ENCODE results near the gene NUCB1. TPM values are rescaled to one million over a fixed set of nuclear protein-coding genes. Genes with fewer than 3 reads are reported as not detected.

Gene NUCB1
- total RNA-seq, 1 donor, result 300 TPM

- DNase-seq (ENCODE audit: insufficient read length, low spot score, missing footprints), result peak; percentile 95
- H4K20me1 ChIP-seq (ENCODE audit: insufficient read depth, low read length), result peaks cover 29% of the 10 kb centered on the region
- H3K4me1 ChIP-seq (ENCODE audit: insufficient read depth, low read length), result peaks cover 36% of the 10 kb centered on the region
- peaks cover 19% of the 10 kb centered on the region for H3K36me3 ChIP-seq (ENCODE audit: insufficient read depth, low read length)
- TF ChIP-seq CTCF (IDR thresholded peaks at IDR 0.05; ENCODE audit: extremely low read depth, low read depth, low read length), result no peak
- H3K4me3 ChIP-seq (ENCODE audit: insufficient read depth, low read length), result peak overlapping the region; percentile 54
- no peaks in the 10 kb centered on the region for H3K27me3 ChIP-seq (ENCODE audit: insufficient read depth, low read length)
- H3K27ac ChIP-seq (ENCODE audit: low read depth, low read length), result peak overlapping the region; percentile 91
- peak overlapping the region; percentile 43 for H2AFZ ChIP-seq (ENCODE audit: low read length)
- no peaks in the 10 kb centered on the region for H3K9me3 ChIP-seq (ENCODE audit: low read depth, low read length)
- H3K79me2 ChIP-seq (ENCODE audit: insufficient read depth, low read length), result peaks cover 19% of the 10 kb centered on the region
- H3K4me2 ChIP-seq (ENCODE audit: insufficient read depth, low read length), result peak overlapping the region; percentile 61
Observed at GRCh38 chr19:48963371-48964204, 63.5 kb downstream of the NUCB1 start.

GRCh38 chr19:48964205-48965039 lies 64.3 kb downstream of the NUCB1 start:
- peaks cover 19% of the 10 kb centered on the region for H3K79me2 ChIP-seq (ENCODE audit: insufficient read depth, low read length)
- H2AFZ ChIP-seq (ENCODE audit: low read length), result peak overlapping the region; percentile 43
- peak overlapping the region; percentile 91 for H3K27ac ChIP-seq (ENCODE audit: low read depth, low read length)
- DNase-seq (ENCODE audit: insufficient read length, low spot score, missing footprints), result peak; percentile 92
- peak overlapping the region; percentile 61 for H3K4me2 ChIP-seq (ENCODE audit: insufficient read depth, low read length)
- TF ChIP-seq CTCF (IDR thresholded peaks at IDR 0.05; ENCODE audit: extremely low read depth, low read depth, low read length), result no peak
- peaks cover 36% of the 10 kb centered on the region for H3K4me1 ChIP-seq (ENCODE audit: insufficient read depth, low read length)
- peaks cover 29% of the 10 kb centered on the region for H4K20me1 ChIP-seq (ENCODE audit: insufficient read depth, low read length)
- no peaks in the 10 kb centered on the region for H3K27me3 ChIP-seq (ENCODE audit: insufficient read depth, low read length)
- peaks cover 20% of the 10 kb centered on the region for H3K36me3 ChIP-seq (ENCODE audit: insufficient read depth, low read length)
- no peaks in the 10 kb centered on the region for H3K9me3 ChIP-seq (ENCODE audit: low read depth, low read length)
- H3K4me3 ChIP-seq (ENCODE audit: insufficient read depth, low read length), result peak overlapping the region; percentile 54

- Histone ChIP-seq H3K36me3 (ENCODE audit: insufficient read depth, low read length) (peaks cover 25% of the 10 kb centered on the region), H3K4me2 (ENCODE audit: insufficient read depth, low read length) (peak within 1 kb of the TSS; percentile 87), H3K27ac (ENCODE audit: low read depth, low read length) (peak within 1 kb of the TSS; percentile 91), H3K4me1 (ENCODE audit: insufficient read depth, low read length) (peaks cover 36% of the 10 kb centered on the region), H3K4me3 (ENCODE audit: insufficient read depth, low read length) (peak within 1 kb of the TSS; percentile 88), H3K27me3 (ENCODE audit: insufficient read depth, low read length) (no peaks in the 10 kb centered on the region), H4K20me1 (ENCODE audit: insufficient read depth, low read length) (peaks cover 29% of the 10 kb centered on the region), H3K79me2 (ENCODE audit: insufficient read depth, low read length) (peaks cover 19% of the 10 kb centered on the region), H3K9me3 (ENCODE audit: low read depth, low read length) (no peaks in the 10 kb centered on the region), H2AFZ (ENCODE audit: low read length) (peak within 1 kb of the TSS; percentile 43)
- TF ChIP-seq CTCF (IDR thresholded peaks at IDR 0.05; ENCODE audit: extremely low read depth, low read depth, low read length), result no peak
- DNase-seq (ENCODE audit: insufficient read length, low spot score, missing footprints), result peak; percentile 99
Observed at GRCh38 chr19:48965040-48965805, 65.1 kb downstream of the NUCB1 start, which contains the start of gene FTL. TSS of gene FTL (plus strand) at chr19:48965309. CDS start at chr19:48965508, 199 bp downstream.

Measured in osteoblast (primary cell).